ENCODE data around the gene HSPB8.

DNA sequence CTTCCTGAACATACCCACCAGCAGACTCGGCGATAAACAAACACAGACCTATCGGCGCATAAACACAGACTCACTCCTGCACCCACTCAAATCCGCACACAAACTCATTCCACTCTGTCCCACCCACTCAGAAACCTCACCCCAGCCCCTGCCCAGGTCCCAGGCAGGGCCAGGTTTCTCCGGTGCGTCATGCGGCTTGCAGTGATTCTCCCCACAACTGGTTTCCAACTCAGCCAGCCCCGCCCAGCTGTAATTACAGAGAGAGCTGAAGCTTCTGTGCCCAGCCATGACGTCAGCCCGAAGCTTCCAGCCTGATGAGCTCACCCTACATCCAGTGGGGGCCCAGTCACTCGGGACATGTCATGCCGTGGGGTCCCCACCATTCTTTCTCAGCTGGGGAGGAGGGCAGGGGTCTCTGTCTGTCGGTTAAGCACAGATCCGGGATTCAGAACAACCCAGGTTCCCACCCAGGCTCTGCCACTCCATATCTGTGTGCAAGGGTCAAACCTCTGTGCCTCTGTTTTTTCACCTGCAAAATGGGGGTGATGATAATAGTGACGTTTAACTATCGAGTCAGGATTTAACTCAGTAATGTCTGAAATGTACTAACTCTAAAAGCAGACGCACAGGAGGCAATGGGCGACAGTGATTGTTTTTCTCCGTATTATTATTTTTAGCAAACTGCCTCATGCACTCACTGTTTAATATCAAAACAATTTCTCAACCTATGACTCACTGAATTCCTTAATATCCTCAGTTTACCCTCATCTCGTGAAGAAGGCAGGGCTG lies 2.3 kb upstream of the HSPB8 start:
- TF ChIP-seq MXI1 (conservative IDR thresholded peaks at IDR 0.05; ENCODE audit: poor library complexity, severe bottlenecking) (no peak), EZH2 (IDR thresholded peaks at IDR 0.05; ENCODE audit: borderline replicate concordance, insufficient read depth, low read length, poor library complexity, severe bottlenecking) (no peak), RAD21 (conservative IDR thresholded peaks at IDR 0.05) (no peak), TAF1 (IDR thresholded peaks at IDR 0.05; ENCODE audit: low read depth) (no peak), POLR2AphosphoS5 (IDR thresholded peaks at IDR 0.05) (no peak), EP300 (conservative IDR thresholded peaks at IDR 0.05; ENCODE audit: poor library complexity, severe bottlenecking) (no peak)
- TF ChIP-seq, protein P1, sequence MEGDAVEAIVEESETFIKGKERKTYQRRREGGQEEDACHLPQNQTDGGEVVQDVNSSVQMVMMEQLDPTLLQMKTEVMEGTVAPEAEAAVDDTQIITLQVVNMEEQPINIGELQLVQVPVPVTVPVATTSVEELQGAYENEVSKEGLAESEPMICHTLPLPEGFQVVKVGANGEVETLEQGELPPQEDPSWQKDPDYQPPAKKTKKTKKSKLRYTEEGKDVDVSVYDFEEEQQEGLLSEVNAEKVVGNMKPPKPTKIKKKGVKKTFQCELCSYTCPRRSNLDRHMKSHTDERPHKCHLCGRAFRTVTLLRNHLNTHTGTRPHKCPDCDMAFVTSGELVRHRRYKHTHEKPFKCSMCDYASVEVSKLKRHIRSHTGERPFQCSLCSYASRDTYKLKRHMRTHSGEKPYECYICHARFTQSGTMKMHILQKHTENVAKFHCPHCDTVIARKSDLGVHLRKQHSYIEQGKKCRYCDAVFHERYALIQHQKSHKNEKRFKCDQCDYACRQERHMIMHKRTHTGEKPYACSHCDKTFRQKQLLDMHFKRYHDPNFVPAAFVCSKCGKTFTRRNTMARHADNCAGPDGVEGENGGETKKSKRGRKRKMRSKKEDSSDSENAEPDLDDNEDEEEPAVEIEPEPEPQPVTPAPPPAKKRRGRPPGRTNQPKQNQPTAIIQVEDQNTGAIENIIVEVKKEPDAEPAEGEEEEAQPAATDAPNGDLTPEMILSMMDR (IDR thresholded peaks at IDR 0.05; ENCODE audit: poor library complexity, severe bottlenecking), result no peak
- TF ChIP-seq, protein P2, sequence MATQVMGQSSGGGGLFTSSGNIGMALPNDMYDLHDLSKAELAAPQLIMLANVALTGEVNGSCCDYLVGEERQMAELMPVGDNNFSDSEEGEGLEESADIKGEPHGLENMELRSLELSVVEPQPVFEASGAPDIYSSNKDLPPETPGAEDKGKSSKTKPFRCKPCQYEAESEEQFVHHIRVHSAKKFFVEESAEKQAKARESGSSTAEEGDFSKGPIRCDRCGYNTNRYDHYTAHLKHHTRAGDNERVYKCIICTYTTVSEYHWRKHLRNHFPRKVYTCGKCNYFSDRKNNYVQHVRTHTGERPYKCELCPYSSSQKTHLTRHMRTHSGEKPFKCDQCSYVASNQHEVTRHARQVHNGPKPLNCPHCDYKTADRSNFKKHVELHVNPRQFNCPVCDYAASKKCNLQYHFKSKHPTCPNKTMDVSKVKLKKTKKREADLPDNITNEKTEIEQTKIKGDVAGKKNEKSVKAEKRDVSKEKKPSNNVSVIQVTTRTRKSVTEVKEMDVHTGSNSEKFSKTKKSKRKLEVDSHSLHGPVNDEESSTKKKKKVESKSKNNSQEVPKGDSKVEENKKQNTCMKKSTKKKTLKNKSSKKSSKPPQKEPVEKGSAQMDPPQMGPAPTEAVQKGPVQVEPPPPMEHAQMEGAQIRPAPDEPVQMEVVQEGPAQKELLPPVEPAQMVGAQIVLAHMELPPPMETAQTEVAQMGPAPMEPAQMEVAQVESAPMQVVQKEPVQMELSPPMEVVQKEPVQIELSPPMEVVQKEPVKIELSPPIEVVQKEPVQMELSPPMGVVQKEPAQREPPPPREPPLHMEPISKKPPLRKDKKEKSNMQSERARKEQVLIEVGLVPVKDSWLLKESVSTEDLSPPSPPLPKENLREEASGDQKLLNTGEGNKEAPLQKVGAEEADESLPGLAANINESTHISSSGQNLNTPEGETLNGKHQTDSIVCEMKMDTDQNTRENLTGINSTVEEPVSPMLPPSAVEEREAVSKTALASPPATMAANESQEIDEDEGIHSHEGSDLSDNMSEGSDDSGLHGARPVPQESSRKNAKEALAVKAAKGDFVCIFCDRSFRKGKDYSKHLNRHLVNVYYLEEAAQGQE (IDR thresholded peaks at IDR 0.05; ENCODE audit: borderline replicate concordance), result no peak
